Medulla oblongata (tissue), 1 donor: ENCODE measurements around the gene TRIO.

Experiments
- DNase-seq: peaks from one replicate; pipeline ENCODE4 v3.0.0-alpha.2; 2015; ENCODE audit errors: extremely low spot score

The TRIO gene

GRCh38 chr5:14295610-14296009, 152.5 kb downstream of the TRIO start:
- peak; percentile 22 for DNase-seq

- DNase-seq = peak; percentile 61
Measured at GRCh38 chr5:14296533-14297331, 153.6 kb downstream of the TRIO start.

GRCh38 chr5:14297697-14298096, 154.6 kb downstream of the TRIO start:
- DNase-seq = no peak

- DNase-seq = no peak
Measured at GRCh38 chr5:14298126-14298847, 155.1 kb downstream of the TRIO start.

GRCh38 chr5:14299666-14300065, 156.5 kb downstream of the TRIO start:
- no peak for DNase-seq

GRCh38 chr5:14301186-14301585, 158.0 kb downstream of the TRIO start:
- DNase-seq = no peak

- no peak for DNase-seq
Measured at GRCh38 chr5:14302330-14302729, 159.2 kb downstream of the TRIO start.

GRCh38 chr5:14305045-14305444, 161.9 kb downstream of the TRIO start:
- no peak for DNase-seq

GRCh38 chr5:14306329-14306815, 163.2 kb downstream of the TRIO start:
- no peak for DNase-seq

GRCh38 chr5:14308384-14309154, 165.4 kb downstream of the TRIO start:
- DNase-seq = no peak

GRCh38 chr5:14309199-14309598, 166.1 kb downstream of the TRIO start:
- DNase-seq = no peak

- DNase-seq = no peak
Measured at GRCh38 chr5:14309878-14310531, 166.9 kb downstream of the TRIO start.

GRCh38 chr5:14310901-14311300, 167.8 kb downstream of the TRIO start:
- DNase-seq = no peak

- DNase-seq = no peak
Measured at GRCh38 chr5:14313986-14314690, 171.0 kb downstream of the TRIO start.

- no peak for DNase-seq
Measured at GRCh38 chr5:14316471-14316870, 173.3 kb downstream of the TRIO start.

GRCh38 chr5:14319102-14319501, 176.0 kb downstream of the TRIO start:
- DNase-seq = no peak

- no peak for DNase-seq
Measured at GRCh38 chr5:14321936-14322335, 178.8 kb downstream of the TRIO start.

- DNase-seq = no peak
Measured at GRCh38 chr5:14322437-14323187, 179.5 kb downstream of the TRIO start.

GRCh38 chr5:14323466-14323865, 180.3 kb downstream of the TRIO start:
- DNase-seq = no peak

GRCh38 chr5:14325369-14325768, 182.2 kb downstream of the TRIO start:
- DNase-seq = no peak
